Measurements from ENCODE around the gene NINJ2.
"Not testable (repeated sequence)": the region's sequence is repeated elsewhere in the genome, so short reads cannot be mapped to it uniquely, and the experiment has no call there.

Gene NINJ2

DNA sequence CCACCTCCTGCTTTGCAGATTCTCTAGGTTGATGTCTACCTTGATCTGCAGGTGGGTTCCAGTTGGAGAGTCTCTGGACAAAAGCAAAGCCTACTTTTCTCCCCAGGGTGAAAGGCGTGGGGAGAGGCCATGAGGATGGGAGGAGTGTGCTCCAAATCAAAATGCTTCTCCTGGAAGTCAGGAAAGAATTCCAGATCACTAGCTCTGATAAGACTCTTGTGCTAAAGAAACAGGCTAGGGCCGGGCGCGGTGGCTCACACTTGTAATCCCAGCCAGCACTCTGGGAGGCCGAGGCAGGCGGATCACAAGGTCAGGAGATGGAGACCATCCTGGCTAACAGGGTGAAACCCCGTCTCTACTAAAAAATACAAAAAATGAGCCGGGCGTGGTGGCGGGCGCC lies 21.9 kb downstream of the NINJ2 start:
- not testable (repeated sequence) for DNase-seq (ENCODE audit: low read depth in 2 of 2)

- no peak for DNase-seq (ENCODE audit: low read depth in 2 of 2)
Observed at GRCh38 chr12:640773-641172, 22.5 kb downstream of the NINJ2 start.

DNA sequence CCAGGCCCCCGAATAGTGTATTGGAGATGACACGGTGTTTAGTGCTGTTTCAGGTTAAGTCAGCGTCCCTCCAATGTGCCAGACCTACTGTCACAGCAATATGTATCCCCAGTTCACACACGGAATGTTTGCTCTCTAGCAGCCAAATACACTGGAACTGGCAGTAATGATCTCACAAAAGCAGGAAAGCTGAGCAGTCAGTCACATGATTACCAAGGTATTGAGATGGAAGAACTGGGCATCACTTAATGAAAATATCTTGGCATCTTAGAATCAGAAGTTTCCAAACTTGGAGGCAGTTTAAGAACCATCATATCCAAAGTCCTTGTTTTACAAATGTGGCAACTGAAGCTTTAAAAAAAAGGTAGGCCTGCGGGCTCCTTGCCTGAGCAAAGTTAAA lies 23.3 kb downstream of the NINJ2 start:
- DNase-seq (ENCODE audit: low read depth in 2 of 2) = no peak

- no peak for DNase-seq (ENCODE audit: low read depth in 2 of 2)
Observed at GRCh38 chr12:639566-639965, 23.7 kb downstream of the NINJ2 start.

- no peak for DNase-seq (ENCODE audit: low read depth in 2 of 2)
Observed at GRCh38 chr12:638953-639557, 24.2 kb downstream of the NINJ2 start.

- no peak for DNase-seq (ENCODE audit: low read depth in 2 of 2)
Observed at GRCh38 chr12:636632-637031, 26.6 kb downstream of the NINJ2 start.

GRCh38 chr12:633731-634130 lies 29.5 kb downstream of the NINJ2 start:
- no peak for DNase-seq (ENCODE audit: low read depth in 2 of 2)

GRCh38 chr12:632102-632696 lies 31.0 kb downstream of the NINJ2 start:
- DNase-seq (ENCODE audit: low read depth in 2 of 2) = no peak

DNA sequence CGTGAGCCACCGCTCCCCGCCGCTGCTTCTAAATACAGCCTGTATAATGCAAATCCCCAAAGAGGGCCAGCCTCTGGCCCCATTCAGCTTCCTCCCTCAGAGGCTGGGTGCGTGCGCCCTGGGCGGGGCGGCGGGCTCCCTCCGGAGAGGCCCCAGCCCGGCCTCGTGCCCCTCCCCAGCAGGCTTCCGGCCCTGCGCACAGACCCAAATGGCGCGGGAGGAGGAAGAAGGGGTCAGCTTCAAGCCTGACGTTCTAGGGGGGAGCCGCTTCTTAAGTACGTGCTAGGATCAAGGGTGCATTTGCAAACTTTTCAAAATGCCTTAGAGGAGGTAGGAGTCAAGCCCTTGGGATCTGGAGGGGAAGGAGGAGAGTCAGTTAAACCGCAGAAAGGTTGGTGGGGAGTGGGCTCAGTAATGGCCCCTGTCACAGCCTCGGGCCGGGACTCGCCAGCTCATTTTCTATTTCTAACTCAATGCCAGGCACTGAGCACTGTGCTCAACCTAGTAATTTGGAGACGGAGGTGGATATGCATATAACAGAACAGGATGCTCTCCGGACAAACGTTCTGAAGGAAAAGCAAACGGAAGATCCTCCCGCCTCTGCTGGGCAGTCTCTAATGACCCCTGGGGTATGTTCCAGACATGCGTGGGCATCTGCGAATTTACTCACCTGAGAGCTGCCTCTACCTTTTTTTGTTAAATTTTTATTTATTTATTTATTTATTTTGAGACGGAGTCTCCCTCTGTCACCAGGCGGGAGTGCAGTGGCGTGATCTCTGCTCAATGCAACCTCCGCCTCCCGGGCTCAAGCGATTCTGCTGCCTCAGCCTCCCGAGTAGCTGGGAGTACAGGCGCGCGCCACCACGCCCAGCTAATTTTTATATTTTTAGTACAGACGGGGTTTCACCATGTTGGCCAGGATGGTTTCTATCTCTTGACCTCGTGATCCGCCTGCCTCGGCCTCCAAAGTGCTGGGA lies 32.3 kb downstream of the NINJ2 start:
- DNase-seq (ENCODE audit: low read depth in 2 of 2) = peak; percentile 41 to 42

- not testable (repeated sequence) for DNase-seq (ENCODE audit: low read depth in 2 of 2)
Observed at GRCh38 chr12:628742-629078, 34.5 kb downstream of the NINJ2 start.

GRCh38 chr12:627863-628741 lies 35.1 kb downstream of the NINJ2 start:
- no peak for DNase-seq (ENCODE audit: low read depth in 2 of 2)

GRCh38 chr12:627285-627684 lies 36.0 kb downstream of the NINJ2 start:
- no peak for DNase-seq (ENCODE audit: low read depth in 2 of 2)

GRCh38 chr12:625998-626397 lies 37.2 kb downstream of the NINJ2 start:
- DNase-seq (ENCODE audit: low read depth in 2 of 2) = no peak

GRCh38 chr12:623865-624372 lies 39.3 kb downstream of the NINJ2 start:
- no peak for DNase-seq (ENCODE audit: low read depth in 2 of 2)

- DNase-seq (ENCODE audit: low read depth in 2 of 2) = no peak
Observed at GRCh38 chr12:623172-623864, 39.9 kb downstream of the NINJ2 start.

DNA sequence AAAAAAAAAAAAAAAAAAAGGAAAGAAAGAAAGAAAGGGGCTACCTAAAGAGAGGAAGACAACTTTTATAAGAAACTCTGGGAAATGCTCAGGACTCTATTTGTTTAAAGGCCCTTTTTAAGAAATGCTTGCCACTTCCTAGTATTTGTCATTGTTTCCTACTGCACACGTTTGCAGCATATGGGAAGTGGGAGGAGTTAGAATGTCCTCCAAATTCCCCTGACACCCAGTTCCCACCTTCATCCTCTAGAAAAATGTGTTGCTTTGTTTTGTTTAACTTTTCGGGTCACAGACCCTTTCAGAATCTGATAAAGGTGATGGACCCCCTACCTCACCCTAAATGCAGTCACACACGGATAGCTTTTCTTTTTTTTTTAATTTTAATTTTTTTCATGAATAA lies 40.8 kb downstream of the NINJ2 start:
- no peak for DNase-seq (ENCODE audit: low read depth in 2 of 2)

GRCh38 chr12:619346-619745 lies 43.9 kb downstream of the NINJ2 start:
- no peak for DNase-seq (ENCODE audit: low read depth in 2 of 2)

DNA sequence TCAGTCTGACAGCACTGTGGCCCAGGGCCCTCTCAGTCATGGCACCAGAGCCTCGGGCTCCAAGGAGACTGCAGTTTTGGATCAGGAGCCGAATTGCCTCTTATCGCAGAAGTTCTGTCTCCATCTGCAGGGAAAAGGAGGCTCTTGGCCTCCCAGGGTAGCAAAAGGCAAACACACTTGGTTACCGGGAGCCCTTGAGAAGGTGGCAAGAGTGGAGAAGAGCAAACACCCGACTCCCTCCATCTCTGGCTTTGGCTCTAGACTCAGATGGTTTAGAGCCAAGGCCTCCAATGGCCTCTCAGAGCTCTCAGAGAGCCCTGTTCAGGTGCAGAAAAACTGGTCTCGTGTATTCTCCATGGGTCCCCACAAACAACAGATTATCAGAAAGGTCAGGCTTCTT lies 44.6 kb downstream of the NINJ2 start:
- DNase-seq (ENCODE audit: low read depth in 2 of 2) = no peak

DNA sequence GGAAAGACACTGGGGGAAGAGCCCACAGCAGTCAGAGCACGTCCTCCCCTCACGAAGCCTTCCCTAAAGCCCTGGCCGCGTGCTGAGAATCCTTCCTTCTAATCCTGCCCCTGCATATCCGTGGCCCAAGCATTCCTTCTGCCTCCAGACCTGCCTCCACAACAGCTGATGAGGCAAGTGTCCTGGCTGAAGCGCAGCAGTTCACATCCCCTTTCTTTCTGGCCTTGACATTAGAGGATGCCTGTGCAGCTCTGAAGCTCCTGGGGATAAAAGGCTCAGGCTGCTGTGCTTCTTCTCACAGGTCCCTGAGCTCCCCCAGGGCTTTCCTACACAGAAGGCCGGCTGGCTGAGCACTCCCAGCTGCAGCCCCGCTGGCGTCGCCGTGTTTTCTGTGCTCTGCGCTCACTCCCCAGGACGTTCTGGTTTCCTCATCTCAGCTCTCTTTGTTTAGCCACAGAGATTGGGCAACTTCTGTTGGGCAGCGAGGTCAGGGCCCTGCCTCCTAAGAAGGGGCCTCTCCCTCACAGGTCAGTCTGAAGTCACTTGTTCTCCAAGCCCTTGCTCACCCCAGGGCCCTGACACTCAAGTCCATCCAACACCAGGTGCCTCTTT lies 45.8 kb downstream of the NINJ2 start:
- no peak for DNase-seq (ENCODE audit: low read depth in 2 of 2)

DNA sequence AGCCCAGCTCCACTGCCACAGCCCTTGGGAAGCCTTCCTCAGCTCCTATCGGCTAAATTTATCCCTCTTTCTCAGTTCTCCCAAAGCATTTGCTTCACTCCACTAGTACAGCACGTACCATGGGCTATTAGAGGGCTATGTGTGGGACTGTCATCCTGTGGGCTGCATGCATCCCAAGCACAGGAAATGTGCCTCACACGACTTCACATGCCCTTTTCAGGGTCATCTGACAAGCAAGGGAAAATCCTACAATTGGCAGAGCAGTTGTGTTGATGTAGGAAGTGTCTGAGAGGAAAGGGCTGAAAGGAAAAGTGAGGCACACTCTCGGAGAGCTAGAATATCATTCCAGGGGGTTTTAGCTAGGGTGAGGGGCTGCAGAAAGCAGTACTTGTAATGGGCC lies 47.6 kb downstream of the NINJ2 start:
- DNase-seq (ENCODE audit: low read depth in 2 of 2) = no peak
